Stimulated activated CD4-positive, alpha-beta T cell treated with anti-CD3 and anti-CD28 coated beads, TNF-alpha, amount 100 ng/mL, for 48 hours (primary cell): ENCODE measurements around the gene RABAC1.
"Not testable (repeated sequence)": the region's sequence is repeated elsewhere in the genome, so short reads cannot be mapped to it uniquely, and the experiment has no call there.

ENCODE experiments used
- DNase-seq, 3 donors: peaks; one replicate each; pipeline ENCODE4 v3.0.0-alpha.2; 2020; ENCODE audit warnings: low read depth in 3 of 3

The RABAC1 gene

GRCh38 chr19:41947091-41947490 lies 12.0 kb downstream of the RABAC1 start:
- DNase-seq, result no peak

GRCh38 chr19:41945135-41945766 lies 13.9 kb downstream of the RABAC1 start:
- peak; percentile 72 to 89 (median 86) for DNase-seq

GRCh38 chr19:41944336-41944735 lies 14.8 kb downstream of the RABAC1 start:
- DNase-seq, result no peak

- no peak for DNase-seq
Measured at GRCh38 chr19:41941410-41942202, 17.5 kb downstream of the RABAC1 start.

GRCh38 chr19:41940731-41941409 lies 18.3 kb downstream of the RABAC1 start:
- no peak for DNase-seq

- no peak for DNase-seq
Measured at GRCh38 chr19:41939861-41940730, 19.0 kb downstream of the RABAC1 start.

- not testable (repeated sequence) for DNase-seq
Measured at GRCh38 chr19:41939209-41939608, 19.9 kb downstream of the RABAC1 start.

GRCh38 chr19:41937525-41938468 lies 21.3 kb downstream of the RABAC1 start:
- no peak for DNase-seq

GRCh38 chr19:41936961-41937360 lies 22.2 kb downstream of the RABAC1 start:
- no peak for DNase-seq

GRCh38 chr19:41936416-41936850 lies 22.7 kb downstream of the RABAC1 start:
- DNase-seq, result no peak

- no peak for DNase-seq
Measured at GRCh38 chr19:41935760-41936415, 23.2 kb downstream of the RABAC1 start.

GRCh38 chr19:41934849-41935374 lies 24.2 kb downstream of the RABAC1 start:
- DNase-seq, result peak in 2 of 3 donors; percentile 72 to 73

- DNase-seq, result no peak
Measured at GRCh38 chr19:41933693-41934426, 25.3 kb downstream of the RABAC1 start.

GRCh38 chr19:41932720-41933332 lies 26.3 kb downstream of the RABAC1 start:
- DNase-seq, result no peak

- DNase-seq, result no peak
Measured at GRCh38 chr19:41932259-41932719, 26.8 kb downstream of the RABAC1 start.

GRCh38 chr19:41930926-41931592 lies 28.1 kb downstream of the RABAC1 start:
- DNase-seq, result no peak

GRCh38 chr19:41930322-41930722 lies 28.8 kb downstream of the RABAC1 start:
- no peak for DNase-seq

GRCh38 chr19:41929536-41930071 lies 29.5 kb downstream of the RABAC1 start:
- no peak for DNase-seq
